ENCODE measurements around the gene C19orf38.
"Not testable (repeated sequence)": the region's sequence is repeated elsewhere in the genome, so short reads cannot be mapped to it uniquely, and the experiment has no call there.

The C19orf38 gene

GRCh38 chr19:10835754-10836478 is 12.3 kb upstream of the C19orf38 start, which contains the start of gene TMED1:
Gene TMED1 (minus strand): TSS chr19:10836212. CDS start chr19:10836191, 21 bp downstream.
- in situ Hi-C loops (cut with HindIII; ENCODE audit: low sequenced_read_pairs): no loop called here
- peak; percentile 99 for DNase-seq (ENCODE audit: low read depth, low spot score)
- peak; percentile 14 for TF ChIP-seq CTCF (IDR thresholded peaks at IDR 0.05; ENCODE audit: low read depth, low read length)
- peak within 1 kb of the TSS; percentile 71 for H3K4me3 ChIP-seq (ENCODE audit: low read depth, low read length)

DNA sequence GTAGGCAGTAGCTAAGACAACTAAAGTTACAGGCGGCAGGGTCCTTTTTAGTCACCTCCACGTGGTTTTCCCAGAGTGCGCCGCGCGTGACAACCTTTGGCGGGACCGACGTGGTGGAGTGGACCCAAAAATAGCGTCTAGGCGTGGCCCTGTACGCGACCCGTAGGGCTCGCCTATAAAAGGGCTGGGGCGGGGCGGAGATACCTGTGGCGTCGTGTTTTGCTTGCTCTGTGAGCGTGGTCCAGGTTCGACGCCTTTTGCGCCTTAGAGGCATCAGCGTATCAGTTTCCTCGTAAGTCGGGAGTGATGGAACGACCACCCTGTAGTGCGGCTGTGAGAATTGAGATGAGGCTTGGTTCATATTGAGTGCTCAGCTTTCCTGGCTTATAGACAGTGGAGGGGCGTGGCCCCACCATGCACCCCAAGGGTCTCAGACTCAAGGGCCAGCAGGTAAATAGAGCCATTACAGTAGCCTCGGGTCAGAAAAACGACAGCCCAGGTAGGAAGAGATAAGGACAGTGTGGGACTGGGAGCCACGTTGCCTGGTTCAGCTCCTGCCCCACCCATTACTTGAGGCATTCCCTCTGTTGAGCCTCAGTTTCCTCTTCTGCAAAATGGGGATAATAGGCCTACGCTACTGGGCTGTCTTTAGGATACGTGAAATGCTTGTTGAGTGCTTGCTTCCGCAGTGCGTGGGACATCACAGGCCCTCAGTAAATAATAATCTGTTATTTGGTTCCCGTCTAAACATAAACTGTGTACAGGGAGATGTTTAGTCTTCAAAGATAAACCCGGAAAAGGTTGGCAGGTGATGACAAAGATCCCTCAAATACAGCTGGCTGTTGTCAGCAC is 11.5 kb upstream of the C19orf38 start:
- H3K4me3 ChIP-seq (ENCODE audit: low read depth, low read length): peak overlapping the region; percentile 71
- no peak for TF ChIP-seq CTCF (IDR thresholded peaks at IDR 0.05; ENCODE audit: low read depth, low read length)
- no peak for DNase-seq (ENCODE audit: low read depth, low spot score)
- in situ Hi-C loops (cut with HindIII; ENCODE audit: low sequenced_read_pairs): no loop called here

GRCh38 chr19:10837649-10838048 is 10.6 kb upstream of the C19orf38 start:
- H3K4me3 ChIP-seq (ENCODE audit: low read depth, low read length); in situ Hi-C loops (cut with HindIII; ENCODE audit: low sequenced_read_pairs); DNase-seq (ENCODE audit: low read depth, low spot score): not testable (repeated sequence)

DNA sequence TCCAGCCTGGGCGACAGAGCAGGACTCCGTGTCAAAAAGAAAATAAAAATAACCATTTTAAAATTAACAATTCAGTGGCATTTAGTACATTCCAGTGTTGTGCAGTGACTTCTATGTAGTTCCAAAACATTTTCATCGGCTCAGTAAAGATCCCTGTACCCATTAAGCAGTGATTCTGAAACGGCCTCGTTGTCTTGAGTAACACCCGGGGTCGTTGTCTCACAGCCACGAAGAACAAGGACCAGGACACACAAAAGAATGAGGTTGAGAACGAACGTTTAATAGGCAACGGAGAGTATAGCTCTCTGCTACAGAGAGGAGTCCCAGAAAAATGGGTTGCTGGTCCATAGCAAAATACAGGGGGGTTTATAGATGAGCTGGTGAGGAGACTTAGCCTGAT is 9.8 kb upstream of the C19orf38 start:
- in situ Hi-C loops (cut with HindIII; ENCODE audit: low sequenced_read_pairs): no loop called here
- no peak for TF ChIP-seq CTCF (IDR thresholded peaks at IDR 0.05; ENCODE audit: low read depth, low read length)
- no peak overlapping the region for H3K4me3 ChIP-seq (ENCODE audit: low read depth, low read length)
- DNase-seq (ENCODE audit: low read depth, low spot score): no peak

GRCh38 chr19:10839114-10840050 is 8.8 kb upstream of the C19orf38 start:
- no peak overlapping the region for H3K4me3 ChIP-seq (ENCODE audit: low read depth, low read length)
- in situ Hi-C loops (cut with HindIII; ENCODE audit: low sequenced_read_pairs): no loop called here
- TF ChIP-seq CTCF (IDR thresholded peaks at IDR 0.05; ENCODE audit: low read depth, low read length): no peak
- no peak for DNase-seq (ENCODE audit: low read depth, low spot score)

GRCh38 chr19:10842788-10843187 is 5.4 kb upstream of the C19orf38 start:
- DNase-seq (ENCODE audit: low read depth, low spot score): no peak
- no peak for TF ChIP-seq CTCF (IDR thresholded peaks at IDR 0.05; ENCODE audit: low read depth, low read length)
- in situ Hi-C loops (cut with HindIII; ENCODE audit: low sequenced_read_pairs): no loop called here
- no peak overlapping the region for H3K4me3 ChIP-seq (ENCODE audit: low read depth, low read length)
